H1 (cell line): ENCODE results near the gene SSNA1. TPM values are rescaled to one million over a fixed set of nuclear protein-coding genes. Genes with fewer than 3 reads are reported as not detected.

Experiments used
- CTCF ChIA-PET: fragments of 300-600 bp; sonication (Branson Sonifier 250); formaldehyde crosslinking; loops from one replicate; lab custom pipeline; 2021; ENCODE audit not compliant: partially characterized antibody; lab: Charles Lee
- POLR2A ChIA-PET: fragments of 300-600 bp; sonication (Branson Sonifier 250); formaldehyde crosslinking; loops from one replicate; lab custom pipeline; 2021; ENCODE audit warnings: inconsistent platforms; ENCODE audit not compliant: partially characterized antibody; lab: Charles Lee
- DNase-seq, 2 experiments: peaks; one replicate each; pipeline versions ENCODE4 v3.0.0 to v3.0.0-alpha.2; 2010 to 2022; ENCODE audit warnings: low spot score in 2 of 2, low read depth in 1 of 2, mixed read lengths in 1 of 2
- FAIRE-seq: peaks from 2 replicates; lab custom pipeline; 2011; peaks lifted over from hg19 to GRCh38; lab: Jason Lieb, UNC
- H2AFZ ChIP-seq: 2 replicates; pipeline ENCODE4 v1.8.1; 2012; ENCODE audit warnings: low read length, inconsistent platforms
- H2AK5ac ChIP-seq: 2 replicates; pipeline ENCODE4 v1.6.1; 2013; ENCODE audit warnings: low read depth, low read length
- H2BK120ac ChIP-seq: replicated peaks from 2 replicates; pipeline ENCODE3; 2013; ENCODE audit warnings: low read depth, low read length, inconsistent platforms
- H2BK12ac ChIP-seq: 2 replicates; pipeline ENCODE4 v1.6.1; 2013; ENCODE audit warnings: low read depth, low read length
- H2BK15ac ChIP-seq: 2 replicates; pipeline ENCODE4 v1.6.1; 2013; ENCODE audit warnings: low read length
- H2BK20ac ChIP-seq: 2 replicates; pipeline ENCODE4 v1.6.1; 2013; ENCODE audit warnings: low read length
- H2BK5ac ChIP-seq: 2 replicates; pipeline ENCODE4 v1.6.1; 2013; ENCODE audit warnings: low read depth, low read length
- H3K14ac ChIP-seq: 2 replicates; pipeline ENCODE4 v1.6.1; 2013; ENCODE audit warnings: inconsistent platforms; ENCODE audit not compliant: insufficient read length
- H3K18ac ChIP-seq: 2 replicates; pipeline ENCODE4 v1.6.1; 2013; ENCODE audit warnings: low read length; ENCODE audit errors: extremely low read depth
- H3K23ac ChIP-seq: 2 replicates; pipeline ENCODE4 v1.6.1; 2013; ENCODE audit warnings: inconsistent platforms; ENCODE audit not compliant: insufficient read length
- H3K23me2 ChIP-seq: 2 replicates; pipeline ENCODE4 v1.6.1; 2013; ENCODE audit warnings: low read depth, low read length
- H3K27ac ChIP-seq: 2 replicates; pipeline ENCODE4 v1.6.1; 2011; ENCODE audit warnings: low read depth, low read length, inconsistent platforms
- H3K27me3 ChIP-seq, 4 experiments: replicated peaks in 1 of 4; 1 replicate in 1 of 4; 2 replicates in 3 of 4; pipeline versions ENCODE4 v1.6.1 to v1.8.1; 2011 to 2013; ENCODE audit warnings: low read length in 3 of 4, mild to moderate bottlenecking in 3 of 4, inconsistent platforms in 2 of 4, mixed read lengths in 2 of 4, moderate library complexity in 1 of 4; ENCODE audit not compliant: control insufficient read depth in 3 of 4, insufficient read depth in 3 of 4; ENCODE audit errors: extremely low read depth in 1 of 4
- H3K36me3 ChIP-seq, 4 experiments: 2 replicates each; pipeline versions ENCODE4 v1.6.1 to v1.8.1; 2011 to 2013; ENCODE audit warnings: mild to moderate bottlenecking in 4 of 4, low read length in 3 of 4, moderate library complexity in 2 of 4, control low read depth in 1 of 4, inconsistent platforms in 1 of 4; ENCODE audit not compliant: insufficient read depth in 4 of 4, control insufficient read depth in 2 of 4
- H3K4ac ChIP-seq: replicated peaks from 2 replicates; pipeline ENCODE3; 2013; ENCODE audit warnings: low read length, low read depth, mixed read lengths, inconsistent platforms; ENCODE audit not compliant: insufficient read length
- H3K4me1 ChIP-seq, 4 experiments: replicated peaks in 1 of 4; 1 replicate in 1 of 4; 2 replicates in 3 of 4; pipeline versions ENCODE4 v1.6.1 to v1.8.1; 2011 to 2013; ENCODE audit warnings: low read length in 3 of 4, inconsistent platforms in 2 of 4, mixed read lengths in 1 of 4; ENCODE audit not compliant: insufficient read depth in 4 of 4, control insufficient read depth in 3 of 4
- H3K4me2 ChIP-seq, 2 experiments: 2 replicates each; pipeline versions ENCODE4 v1.6.1 to v1.8.1; 2011 to 2013; ENCODE audit warnings: low read depth in 2 of 2, low read length in 2 of 2, control low read depth in 1 of 2, inconsistent platforms in 1 of 2, mild to moderate bottlenecking in 1 of 2; ENCODE audit not compliant: insufficient read depth in 1 of 2
- H3K4me3 ChIP-seq, 4 experiments: fragments of 200-600, 300-600 bp in 1 of 4; sonication (generic), shearing (Covaris generic), sonication (Bioruptor Twin) in 1 of 4; 2 replicates each; pipeline versions ENCODE4 v1.5.1 to v1.8.1; 2011 to 2016; ENCODE audit warnings: low read length in 4 of 4, low read depth in 3 of 4, control low read depth in 2 of 4, inconsistent platforms in 2 of 4, mild to moderate bottlenecking in 2 of 4, mixed read lengths in 1 of 4, moderate library complexity in 1 of 4; ENCODE audit not compliant: insufficient read depth in 2 of 4; ENCODE audit errors: extremely low read depth in 1 of 4
- H3K56ac ChIP-seq: replicated peaks from 2 replicates; pipeline ENCODE3; 2013; ENCODE audit warnings: low read depth, mild to moderate bottlenecking, mixed read lengths, low read length, inconsistent platforms; ENCODE audit not compliant: insufficient read length
- H3K79me1 ChIP-seq: 2 replicates; pipeline ENCODE4 v1.6.1; 2013; ENCODE audit warnings: low read depth, low read length, control low read depth
- H3K79me2 ChIP-seq, 2 experiments: 2 replicates each; pipeline versions ENCODE4 v1.6.1 to v1.8.1; 2012 to 2013; ENCODE audit warnings: low read length in 2 of 2, mild to moderate bottlenecking in 2 of 2, inconsistent platforms in 1 of 2; ENCODE audit not compliant: insufficient read depth in 2 of 2, control insufficient read depth in 1 of 2
- H3K9ac ChIP-seq, 4 experiments: replicated peaks in 1 of 4; 1 replicate in 1 of 4; 2 replicates in 3 of 4; pipeline versions ENCODE4 v1.6.1 to v1.8.1; 2011 to 2013; ENCODE audit warnings: low read depth in 3 of 4, low read length in 3 of 4, control low read depth in 2 of 4, mild to moderate bottlenecking in 2 of 4, moderate library complexity in 2 of 4, inconsistent platforms in 1 of 4; ENCODE audit errors: extremely low read depth in 1 of 4
- H3K9me3 ChIP-seq, 2 experiments: 2 replicates each; pipeline versions ENCODE4 v1.6.1 to v1.8.1; 2012 to 2013; ENCODE audit warnings: mild to moderate bottlenecking in 2 of 2, moderate library complexity in 2 of 2, control low read depth in 1 of 2, inconsistent platforms in 1 of 2, low read depth in 1 of 2, low read length in 1 of 2, mixed read lengths in 1 of 2; ENCODE audit not compliant: insufficient read depth in 2 of 2
- H4K20me1 ChIP-seq, 2 experiments: replicated peaks in 1 of 2; 2 replicates each; pipeline versions ENCODE3 to v1.8.1; 2011 to 2013; ENCODE audit warnings: inconsistent platforms in 2 of 2, low read length in 2 of 2, mild to moderate bottlenecking in 1 of 2; ENCODE audit not compliant: insufficient read depth in 2 of 2, control insufficient read depth in 1 of 2
- H4K5ac ChIP-seq: 2 replicates; pipeline ENCODE4 v1.6.1; 2013; ENCODE audit warnings: low read length, low read depth, mixed read lengths, inconsistent platforms; ENCODE audit not compliant: insufficient read length
- H4K8ac ChIP-seq: 2 replicates; pipeline ENCODE4 v1.8.0; 2013; ENCODE audit warnings: mild to moderate bottlenecking, moderate library complexity, low read length, inconsistent platforms; ENCODE audit not compliant: insufficient read depth; ENCODE audit errors: extremely low read depth
- H4K91ac ChIP-seq: replicated peaks from 2 replicates; pipeline ENCODE3; 2013; ENCODE audit warnings: low read length, mixed read lengths, inconsistent platforms; ENCODE audit not compliant: insufficient read length
- BACH1 ChIP-seq: IDR thresholded peaks from 2 replicates; pipeline ENCODE4 v1.6.1; 2012; ENCODE audit warnings: low read length, improper control_type of control experiment
- CBX8 ChIP-seq: fragments of 300-800, 300-1000 bp; sonication (generic); IDR thresholded peaks from 2 replicates; pipeline ENCODE4 v1.7.1; 2016; ENCODE audit warnings: low read depth, low read length, borderline replicate concordance
- FOSL1 ChIP-seq: IDR thresholded peaks from 2 replicates; pipeline ENCODE4 v1.6.1; 2011; ENCODE audit warnings: mild to moderate bottlenecking, low read depth, low read length, moderate library complexity; ENCODE audit not compliant: insufficient read depth
- GTF2F1 ChIP-seq: IDR thresholded peaks from 2 replicates; pipeline ENCODE4 v1.6.1; 2012; ENCODE audit warnings: low read depth, low read length, improper control_type of control experiment, borderline replicate concordance
- POU5F1 ChIP-seq: IDR thresholded peaks from 2 replicates; pipeline ENCODE4 v1.6.1; 2011; ENCODE audit warnings: low read depth, mild to moderate bottlenecking, low read length, moderate library complexity
- RXRA ChIP-seq: IDR thresholded peaks from 2 replicates; pipeline ENCODE4 v1.6.1; 2011; ENCODE audit warnings: low read depth, mild to moderate bottlenecking, low read length, moderate library complexity; ENCODE audit not compliant: insufficient read depth
- SIX5 ChIP-seq: IDR thresholded peaks from 2 replicates; pipeline ENCODE4 v1.6.1; 2011; ENCODE audit warnings: mild to moderate bottlenecking, low read depth, low read length
- WGBS, 2 experiments: shearing (Covaris generic) in 1 of 2; methylation state at CpG; one replicate each; pipeline versions ENCODE4 v1.1.6 to v1.1.7; 2013 to 2015; ENCODE audit warnings: low lambda C conversion rate in 2 of 2, mixed read lengths in 2 of 2, inconsistent platforms in 1 of 2, low coverage in 1 of 2, missing lambda C conversion rate in 1 of 2; ENCODE audit not compliant: insufficient replicate concordance in 2 of 2, insufficient coverage in 1 of 2, insufficient read length in 1 of 2; ENCODE audit errors: extremely low coverage in 1 of 2, missing lambda C conversion rate in 1 of 2; 5-methylcytosine and 5-hydroxymethylcytosine counted together
- polyA plus RNA-seq, 7 experiments: library from polyadenylated mRNA; depleted of rRNA in 3 of 7; stranded (reverse) in 5 of 7; unstranded in 2 of 7; fragments of >200 nt in 5 of 7; fragments of 200-250 nt in 2 of 7; gene quantifications; 1 replicate in 5 of 7; 2 replicates in 1 of 7; 4 replicates in 1 of 7; pipeline versions ENCODE4 v1.2.1 to v1.2.3, GENCODE V29; 2011 to 2013; ENCODE audit warnings: missing spikeins in 2 of 7, mixed read lengths in 2 of 7
- total RNA-seq: library from RNA; stranded (reverse); fragmentation: NEBNext Ultra II Directional; extraction: Animal tissue kit (Norgen Biotek cat#: 25700); gene quantifications from 2 replicates; pipeline ENCODE4 v1.2.1, GENCODE V29; 2021
- TF ChIP-seq, protein P1 (sequence below): IDR thresholded peaks from 2 replicates; pipeline ENCODE4 v1.6.1; 2012; ENCODE audit warnings: low read length, inconsistent platforms

SSNA1 gene
- total and polyA plus RNA-seq, 2 of the 8 experiments (the other 6 are each of a cell fraction or from before 2014, with no cell fraction given), result 87.3 to 157 TPM

DNA sequence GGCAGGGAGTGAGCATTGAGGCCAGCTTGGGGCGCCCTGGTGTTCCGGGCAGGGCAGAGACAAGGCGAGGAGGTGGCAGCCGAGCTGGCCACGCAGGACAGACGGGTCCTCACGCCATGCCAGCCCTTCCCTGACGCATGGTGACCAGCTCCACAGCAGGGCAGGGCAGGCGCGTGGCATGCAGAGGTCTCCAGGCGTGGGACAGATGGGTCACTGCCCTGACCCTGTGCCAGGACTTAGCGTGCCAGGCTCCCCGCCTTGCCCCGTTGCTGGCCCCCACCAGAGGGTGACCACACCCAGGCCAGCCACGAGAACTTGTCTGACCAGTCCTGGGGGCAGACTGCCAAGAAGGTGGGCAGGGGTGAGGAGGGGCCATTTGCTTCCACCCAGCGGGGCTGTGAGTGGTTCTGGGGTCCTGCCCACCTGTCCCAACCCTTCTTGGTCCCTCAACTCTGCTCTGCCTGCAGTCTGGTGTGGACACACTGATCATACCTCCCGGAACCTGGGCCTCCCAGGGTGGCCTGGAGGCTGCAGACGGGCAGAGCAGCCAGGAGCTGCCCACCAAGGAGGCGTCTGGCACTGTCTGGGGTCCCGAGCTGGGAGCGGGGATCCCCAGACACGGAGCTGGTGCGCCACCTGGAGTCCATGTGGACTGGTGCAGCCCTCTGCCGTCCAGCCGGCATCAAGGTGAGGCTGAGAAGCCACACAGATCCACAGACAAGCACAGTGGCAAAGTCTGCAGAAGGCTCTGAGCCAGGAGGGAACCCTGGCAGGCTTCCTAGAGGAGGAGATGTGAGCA is 38.8 kb downstream of the SSNA1 start, which contains the start of gene RNF224:
RNF224 (plus strand) TSS at position 449 of the 799 bp plus-strand sequence. CDS start 834 bp downstream, outside the sequence.
- Histone ChIP-seq H3K23ac (no peak within 1 kb of the TSS), H3K4me2 (peak within 1 kb of the TSS in 1 of 2 experiments; percentile 50; a peak in 1 of 4 replicates), H3K56ac (peak within 1 kb of the TSS; percentile 46), H3K23me2 (peaks cover 12% of the 10 kb centered on the region; the same call in 1 of the 2 replicates), H4K8ac (no peak within 1 kb of the TSS; the same call in 1 of the 2 replicates), H4K91ac (peak within 1 kb of the TSS; percentile 91), H2AFZ (no peak within 1 kb of the TSS), H3K4me3 (no peak within 1 kb of the TSS), H2BK5ac (peak within 1 kb of the TSS; percentile 90), H4K5ac (peak within 1 kb of the TSS; percentile 62), H3K9me3 (no peaks in the 10 kb centered on the region), H3K36me3 (no peaks in the 10 kb centered on the region), H3K14ac (no peak within 1 kb of the TSS), H4K20me1 (no peaks in the 10 kb centered on the region), H2BK12ac (peak within 1 kb of the TSS; percentile 68; the same call in 1 of the 2 replicates), H3K79me1 (no peaks in the 10 kb centered on the region), H3K4me1 (peaks cover 0 to 22% (median 10%) of the 10 kb centered on the region in 4 experiments; a peak in 5 of 7 replicates), H2BK20ac (0 out of 2 replicates have a peak within 1 kb of the TSS, but pooled peaks have one; percentile 48), H3K27me3 (no peaks in the 10 kb centered on the region; a peak in 2 of 7 replicates), H2BK120ac (peak within 1 kb of the TSS; percentile 33), H2AK5ac (peak within 1 kb of the TSS; percentile 70; the same call in 1 of the 2 replicates), H3K27ac (no peak within 1 kb of the TSS), H2BK15ac (peak within 1 kb of the TSS; percentile 46; the same call in 1 of the 2 replicates), H3K18ac (no peak within 1 kb of the TSS; the same call in none of the 2 replicates), H3K79me2 (no peaks in the 10 kb centered on the region), H3K4ac (peak within 1 kb of the TSS; percentile 87), H3K9ac (no peak within 1 kb of the TSS; a peak in 1 of 7 replicates)
- ChIA-PET CTCF (interaction anchor here (0.6 to 20.2 kb wide), 31 partner anchors 11 to 1087 kb away, joined by 3 to 204 read pairs (median 4); partner anchors contain the start of genes ANAPC2, GRIN1, LRRC26 and NPDC1), POLR2A (interaction anchor here (1.1 to 69.9 kb wide), 7 partner anchors 10 to 110 kb away, joined by 3 to 1462 read pairs (median 5); partner anchors contain the start of genes ANAPC2, NDOR1, NELFB and SSNA1)
- peak in 1 of 2 experiments; percentile 96 for DNase-seq
- peak; percentile 32 for FAIRE-seq
- WGBS, 2 experiments, result 56% methylated on average over 23 of the region's 25 CpGs; no CpG with 5 or more reads in 1 of the 2 experiments
- TF ChIP-seq SIX5 (no peak), BACH1 (peak; percentile 68), CBX8 (no peak), GTF2F1 (no peak), POU5F1 (no peak), FOSL1 (no peak), RXRA (no peak)
- TF ChIP-seq, protein P1, sequence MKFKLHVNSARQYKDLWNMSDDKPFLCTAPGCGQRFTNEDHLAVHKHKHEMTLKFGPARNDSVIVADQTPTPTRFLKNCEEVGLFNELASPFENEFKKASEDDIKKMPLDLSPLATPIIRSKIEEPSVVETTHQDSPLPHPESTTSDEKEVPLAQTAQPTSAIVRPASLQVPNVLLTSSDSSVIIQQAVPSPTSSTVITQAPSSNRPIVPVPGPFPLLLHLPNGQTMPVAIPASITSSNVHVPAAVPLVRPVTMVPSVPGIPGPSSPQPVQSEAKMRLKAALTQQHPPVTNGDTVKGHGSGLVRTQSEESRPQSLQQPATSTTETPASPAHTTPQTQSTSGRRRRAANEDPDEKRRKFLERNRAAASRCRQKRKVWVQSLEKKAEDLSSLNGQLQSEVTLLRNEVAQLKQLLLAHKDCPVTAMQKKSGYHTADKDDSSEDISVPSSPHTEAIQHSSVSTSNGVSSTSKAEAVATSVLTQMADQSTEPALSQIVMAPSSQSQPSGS, result no peak
